ENCODE data around the gene SRP68.

SRP68 gene

GRCh38 chr17:76095943-76096342, 23.6 kb upstream of the SRP68 start:
- H3K36me3 ChIP-seq (ENCODE audit: low read depth) = peaks cover 73% of the 10 kb centered on the region
- DNase-seq (ENCODE audit: low spot score) (no peak), ATAC-seq (ENCODE audit: low read depth) (no peak)
- no peak overlapping the region for H3K27ac ChIP-seq (ENCODE audit: poor library complexity, severe bottlenecking)
- H3K4me3 ChIP-seq (ENCODE audit: severe bottlenecking) = no peak overlapping the region
- no peaks in the 10 kb centered on the region for H3K9me3 ChIP-seq (ENCODE audit: severe bottlenecking)
- no peak for TF ChIP-seq CTCF (IDR thresholded peaks at IDR 0.05; ENCODE audit: poor library complexity, severe bottlenecking)
- no peaks in the 10 kb centered on the region for H3K27me3 ChIP-seq (ENCODE audit: insufficient read depth, poor library complexity, severe bottlenecking)
- no peaks in the 10 kb centered on the region for H3K4me1 ChIP-seq (ENCODE audit: insufficient read depth, poor library complexity, severe bottlenecking)

- no peak for ATAC-seq (ENCODE audit: low read depth)
Measured at GRCh38 chr17:76094046-76094445, 21.7 kb upstream of the SRP68 start.

GRCh38 chr17:76092526-76093413, 20.5 kb upstream of the SRP68 start:
- Histone ChIP-seq H3K4me1 (ENCODE audit: insufficient read depth, poor library complexity, severe bottlenecking) (no peaks in the 10 kb centered on the region), H3K4me3 (ENCODE audit: severe bottlenecking) (no peak overlapping the region), H3K36me3 (ENCODE audit: low read depth) (peaks cover 69% of the 10 kb centered on the region), H3K27ac (ENCODE audit: poor library complexity, severe bottlenecking) (no peak overlapping the region), H3K27me3 (ENCODE audit: insufficient read depth, poor library complexity, severe bottlenecking) (no peaks in the 10 kb centered on the region), H3K9me3 (ENCODE audit: severe bottlenecking) (no peaks in the 10 kb centered on the region)
- DNase-seq (ENCODE audit: low spot score) (no peak), ATAC-seq (ENCODE audit: low read depth) (no peak)
- no peak for TF ChIP-seq CTCF (IDR thresholded peaks at IDR 0.05; ENCODE audit: poor library complexity, severe bottlenecking)

More at GRCh38 chr17:76094046-76094445, 21.7 kb upstream of the SRP68 start:
- Histone ChIP-seq H3K9me3 (ENCODE audit: severe bottlenecking) (no peaks in the 10 kb centered on the region), H3K4me3 (ENCODE audit: severe bottlenecking) (no peak overlapping the region), H3K27me3 (ENCODE audit: insufficient read depth, poor library complexity, severe bottlenecking) (no peaks in the 10 kb centered on the region), H3K36me3 (ENCODE audit: low read depth) (peaks cover 70% of the 10 kb centered on the region), H3K4me1 (ENCODE audit: insufficient read depth, poor library complexity, severe bottlenecking) (no peaks in the 10 kb centered on the region), H3K27ac (ENCODE audit: poor library complexity, severe bottlenecking) (no peak overlapping the region)
- no peak for DNase-seq (ENCODE audit: low spot score)
- TF ChIP-seq CTCF (IDR thresholded peaks at IDR 0.05; ENCODE audit: poor library complexity, severe bottlenecking) = no peak

- peaks cover 63% of the 10 kb centered on the region for H3K36me3 ChIP-seq (ENCODE audit: low read depth)
- H3K27ac ChIP-seq (ENCODE audit: poor library complexity, severe bottlenecking) = no peak overlapping the region
- H3K9me3 ChIP-seq (ENCODE audit: severe bottlenecking) = no peaks in the 10 kb centered on the region
- no peak for TF ChIP-seq CTCF (IDR thresholded peaks at IDR 0.05; ENCODE audit: poor library complexity, severe bottlenecking)
- DNase-seq (ENCODE audit: low spot score) (no peak), ATAC-seq (ENCODE audit: low read depth) (no peak)
- H3K27me3 ChIP-seq (ENCODE audit: insufficient read depth, poor library complexity, severe bottlenecking) = no peaks in the 10 kb centered on the region
- no peak overlapping the region for H3K4me3 ChIP-seq (ENCODE audit: severe bottlenecking)
- no peaks in the 10 kb centered on the region for H3K4me1 ChIP-seq (ENCODE audit: insufficient read depth, poor library complexity, severe bottlenecking)
Measured at GRCh38 chr17:76091526-76092286, 19.4 kb upstream of the SRP68 start.

Data from RWPE2 (cell line).